GM13977 (cell line): ENCODE data around the gene MOB1B.

Source experiments
- DNase-seq: peaks from one replicate; pipeline ENCODE4 v3.0.0; 2012; ENCODE audit warnings: low spot score
- in situ Hi-C: fragments of 300-500 bp; cut with MboI; formaldehyde crosslinking; loops from one replicate; pipeline ENCODE4 v1.12.0; 2022; ENCODE audit warnings: low sequenced_read_pairs, low pct_unique_long_range_greater_than_20kb, mixed read lengths, inconsistent platforms; ENCODE audit not compliant: unreplicated experiment
- TF ChIP-seq, protein P1 (sequence below): IDR thresholded peaks from 2 replicates; pipeline ENCODE4 v1.5.1; 2012; ENCODE audit warnings: mild to moderate bottlenecking, control low read depth; ENCODE audit not compliant: insufficient read depth; ENCODE audit errors: extremely low read depth, missing control alignments

MOB1B gene

GRCh38 chr4:70908993-70909556 lies 6.9 kb downstream of the MOB1B start:
- in situ Hi-C loops, result no loop called here
- TF ChIP-seq, protein P1, sequence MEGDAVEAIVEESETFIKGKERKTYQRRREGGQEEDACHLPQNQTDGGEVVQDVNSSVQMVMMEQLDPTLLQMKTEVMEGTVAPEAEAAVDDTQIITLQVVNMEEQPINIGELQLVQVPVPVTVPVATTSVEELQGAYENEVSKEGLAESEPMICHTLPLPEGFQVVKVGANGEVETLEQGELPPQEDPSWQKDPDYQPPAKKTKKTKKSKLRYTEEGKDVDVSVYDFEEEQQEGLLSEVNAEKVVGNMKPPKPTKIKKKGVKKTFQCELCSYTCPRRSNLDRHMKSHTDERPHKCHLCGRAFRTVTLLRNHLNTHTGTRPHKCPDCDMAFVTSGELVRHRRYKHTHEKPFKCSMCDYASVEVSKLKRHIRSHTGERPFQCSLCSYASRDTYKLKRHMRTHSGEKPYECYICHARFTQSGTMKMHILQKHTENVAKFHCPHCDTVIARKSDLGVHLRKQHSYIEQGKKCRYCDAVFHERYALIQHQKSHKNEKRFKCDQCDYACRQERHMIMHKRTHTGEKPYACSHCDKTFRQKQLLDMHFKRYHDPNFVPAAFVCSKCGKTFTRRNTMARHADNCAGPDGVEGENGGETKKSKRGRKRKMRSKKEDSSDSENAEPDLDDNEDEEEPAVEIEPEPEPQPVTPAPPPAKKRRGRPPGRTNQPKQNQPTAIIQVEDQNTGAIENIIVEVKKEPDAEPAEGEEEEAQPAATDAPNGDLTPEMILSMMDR, result no peak
- DNase-seq, result no peak

DNA sequence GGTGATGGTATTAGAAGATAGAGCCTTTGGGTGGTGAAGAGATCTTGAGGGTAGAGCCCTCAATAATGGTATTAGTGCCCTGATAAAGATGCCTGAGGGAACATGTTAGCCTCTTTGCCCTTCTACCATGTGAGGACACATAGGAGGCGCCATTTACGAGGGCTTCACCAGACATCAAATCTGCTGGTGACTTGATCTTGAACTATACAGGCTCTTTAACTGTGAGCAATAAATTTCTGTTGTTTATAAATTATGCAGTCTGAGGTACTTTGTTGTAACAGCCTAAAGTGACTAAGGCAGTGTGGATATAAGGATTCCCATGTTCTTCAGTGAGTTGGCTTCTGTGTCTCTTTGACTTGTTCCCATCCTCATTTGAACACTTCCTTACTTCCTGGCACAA lies 11.8 kb downstream of the MOB1B start:
- no peak for DNase-seq
- in situ Hi-C loops, result no loop called here
- TF ChIP-seq, protein P1, result no peak

DNA sequence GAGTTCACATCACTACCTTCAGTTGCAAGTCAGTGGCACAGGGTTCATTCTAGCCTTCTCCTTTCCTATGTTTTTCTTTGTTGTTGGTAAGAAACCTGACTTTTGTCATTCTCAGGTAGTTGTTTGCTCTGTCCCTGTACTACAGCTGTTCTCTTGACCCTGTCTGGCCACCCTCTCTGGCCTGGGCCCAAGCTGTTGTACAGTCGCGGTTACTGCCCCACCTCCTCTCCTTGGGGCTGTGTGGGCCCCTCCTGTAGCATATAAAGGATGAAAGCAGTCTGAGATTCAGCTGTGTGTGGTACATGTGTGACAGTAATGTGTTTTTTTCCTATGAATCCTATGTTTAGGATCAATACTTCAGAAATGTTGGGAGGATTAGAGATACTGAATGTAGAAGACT lies 12.5 kb downstream of the MOB1B start:
- TF ChIP-seq, protein P1, result no peak
- in situ Hi-C loops, result no loop called here
- DNase-seq, result no peak

DNA sequence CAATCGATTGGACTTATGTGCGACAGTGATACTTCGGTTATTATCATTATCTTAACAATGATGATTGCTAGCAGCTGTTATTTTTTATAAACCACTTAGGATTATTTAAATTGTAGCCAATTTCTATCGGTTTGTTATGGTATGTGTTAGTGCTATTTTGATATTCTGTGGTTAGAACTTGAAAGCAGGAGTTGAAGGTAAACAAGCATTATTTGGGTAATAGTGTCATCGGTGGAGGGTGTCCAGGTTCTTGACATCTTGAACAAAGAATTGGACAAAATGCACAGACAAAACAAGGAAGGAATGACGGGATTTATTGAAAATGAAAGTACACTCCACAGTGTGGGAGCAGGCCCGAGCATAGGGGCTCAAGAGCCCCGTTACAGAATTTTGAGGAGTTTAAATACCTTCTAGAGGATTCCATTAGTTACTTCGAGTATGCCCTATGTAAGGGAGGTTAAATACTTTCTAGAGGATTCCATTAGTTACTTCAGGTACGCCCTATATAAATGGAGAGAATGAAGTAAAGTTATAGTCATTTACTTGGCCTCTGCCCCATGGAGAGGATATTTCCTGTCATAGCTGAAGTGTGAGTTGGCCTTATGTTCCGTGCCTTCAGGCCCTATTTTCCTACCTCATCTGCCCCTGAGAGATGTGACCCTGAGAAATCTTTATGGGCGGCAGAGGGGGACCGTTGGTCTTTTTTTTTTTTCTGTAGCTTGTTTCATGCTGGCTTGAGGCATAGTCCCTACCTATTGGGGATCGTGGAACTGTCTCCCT lies 13.1 kb downstream of the MOB1B start:
- in situ Hi-C loops, result no loop called here
- DNase-seq, result no peak
- TF ChIP-seq, protein P1, result no peak

- in situ Hi-C loops, result no loop called here
- TF ChIP-seq, protein P1, result no peak
Measured at GRCh38 chr4:70915874-70916559, 13.8 kb downstream of the MOB1B start.

DNA sequence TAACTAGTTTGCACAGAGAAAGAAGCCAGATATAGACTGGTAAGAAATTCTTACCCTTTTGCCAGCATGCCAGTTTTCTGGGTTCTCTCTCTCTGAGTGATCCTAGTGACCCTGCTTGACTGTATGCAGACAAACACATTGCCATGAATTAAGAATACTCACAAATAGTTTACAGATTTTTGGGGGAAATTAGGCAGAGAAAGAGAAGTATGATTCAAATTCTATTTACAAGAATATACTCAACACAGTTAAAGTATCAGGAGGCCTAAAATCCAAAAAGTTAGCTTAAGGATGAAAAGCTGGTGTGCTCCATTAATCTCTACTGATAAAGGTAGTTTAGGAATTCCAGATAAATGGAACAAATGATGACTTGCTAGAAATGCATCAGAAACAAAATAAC lies 18.4 kb downstream of the MOB1B start:
- in situ Hi-C loops, result no loop called here
- TF ChIP-seq, protein P1, result no peak
- DNase-seq, result no peak

More at GRCh38 chr4:70915874-70916559, 13.8 kb downstream of the MOB1B start:
- no peak for DNase-seq
